Naive B cell (primary cell): Measurements from ENCODE around the gene RPL23. TPM values are rescaled to one million over a fixed set of nuclear protein-coding genes. Genes with fewer than 3 reads are reported as not detected.

Experiments used
- ATAC-seq, 2 donors: fragments of 150-1000 bp; cut with Tn5 transposase; 2 replicates each; pipeline ENCODE4 v1.10.0; 2021; ENCODE audit warnings: low read depth in 2 of 2, mild to moderate bottlenecking in 2 of 2, moderate library complexity in 2 of 2
- DNase-seq: peaks from one replicate; pipeline ENCODE4 v3.0.0; 2022
- H3K27ac Mint-ChIP-seq, 6 donors: one replicate each; pipeline ENCODE4 v1.8.0; 2020 to 2022; ENCODE audit warnings: mild to moderate bottlenecking in 6 of 6, mixed read lengths in 6 of 6, moderate library complexity in 5 of 6, inconsistent platforms in 2 of 6
- H3K27me3 Mint-ChIP-seq, 3 donors: one replicate each; pipeline ENCODE4 v1.8.0; 2021 to 2022; ENCODE audit warnings: mixed read lengths in 3 of 3, mild to moderate bottlenecking in 1 of 3
- H3K36me3 Mint-ChIP-seq, 2 donors: one replicate each; pipeline ENCODE4 v1.8.0; 2020 to 2022; ENCODE audit warnings: mixed read lengths in 2 of 2, inconsistent platforms in 1 of 2, mild to moderate bottlenecking in 1 of 2
- H3K4me1 Mint-ChIP-seq, 3 donors: one replicate each; pipeline ENCODE4 v1.8.0; 2020 to 2022; ENCODE audit warnings: mixed read lengths in 3 of 3, inconsistent platforms in 1 of 3, mild to moderate bottlenecking in 1 of 3, moderate library complexity in 1 of 3
- H3K4me3 Mint-ChIP-seq, 8 donors: one replicate each; pipeline ENCODE4 v1.8.0; 2020 to 2022; ENCODE audit warnings: mild to moderate bottlenecking in 8 of 8, mixed read lengths in 8 of 8, moderate library complexity in 8 of 8, inconsistent platforms in 2 of 8
- H3K9me3 Mint-ChIP-seq, 7 donors: one replicate each; pipeline ENCODE4 v1.8.0; 2020 to 2022; ENCODE audit warnings: mixed read lengths in 7 of 7, mild to moderate bottlenecking in 5 of 7, inconsistent platforms in 2 of 7, moderate library complexity in 1 of 7
- polyA plus RNA-seq, 6 donors: library from polyadenylated mRNA; unstranded; fragments of 300-500 nt; fragmentation: Illumina TruSeq; gene quantifications; one replicate each; pipeline ENCODE4 v1.2.3, GENCODE V29; 2021; ENCODE audit warnings: low read depth in 6 of 6

The RPL23 gene
- polyA plus RNA-seq, 6 donors from 2014 or later = 798 to 1,720 (median 1,485) TPM

DNA sequence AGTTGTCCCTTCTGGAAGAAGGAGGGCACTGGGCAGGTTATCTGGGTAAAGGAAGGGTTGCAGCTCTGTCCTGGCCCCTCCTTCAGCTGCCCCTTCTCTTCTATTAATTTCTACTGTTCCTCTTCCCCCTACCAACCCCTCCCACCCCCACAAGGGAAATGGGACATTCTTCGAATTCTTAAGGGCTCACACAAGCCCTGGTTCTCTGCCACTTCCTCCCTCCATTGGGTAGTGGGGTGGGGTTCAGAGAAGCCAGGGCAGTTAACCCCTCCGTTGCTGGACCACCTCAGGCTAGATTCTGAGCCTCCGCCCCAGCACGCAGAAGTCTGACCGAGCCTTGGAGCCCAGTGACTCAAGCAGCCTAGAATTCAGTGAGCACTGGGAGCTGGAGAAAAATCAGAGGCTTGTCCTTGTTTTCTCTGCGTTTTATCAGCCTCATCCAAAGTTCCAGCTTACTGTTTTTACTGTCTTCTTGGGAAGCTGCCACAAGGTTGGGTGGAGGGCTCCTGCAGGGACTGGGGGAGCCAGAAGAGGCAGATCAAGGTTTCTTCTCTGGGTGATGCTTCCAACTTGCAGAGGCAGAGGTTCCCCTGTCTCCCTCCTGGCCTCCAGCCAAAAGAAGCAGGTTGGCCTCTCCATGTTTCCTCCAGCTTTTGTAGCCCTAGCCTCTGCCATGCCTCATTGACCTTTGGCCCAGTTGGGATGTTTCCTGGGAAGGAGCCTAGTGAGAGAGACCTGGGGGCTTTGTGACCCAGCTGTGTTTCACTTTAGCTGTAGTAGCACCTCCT is 26.6 kb upstream of the RPL23 start:
- ATAC-seq (no peak), DNase-seq (no peak)
- peak overlapping the region in 4 of 6 donors; percentile 9 to 79 (median 24) for H3K27ac Mint-ChIP-seq
- no peaks in the 10 kb centered on the region for H3K27me3 Mint-ChIP-seq
- H3K36me3 Mint-ChIP-seq = peaks cover 0 to 8% of the 10 kb centered on the region in 2 donors
- peaks cover 64 to 93% (median 78%) of the 10 kb centered on the region in 3 donors for H3K4me1 Mint-ChIP-seq
- H3K4me3 Mint-ChIP-seq = peak overlapping the region in 1 of 8 donors; percentile 15
- H3K9me3 Mint-ChIP-seq = no peaks in the 10 kb centered on the region

- H3K9me3 Mint-ChIP-seq = no peaks in the 10 kb centered on the region
- ATAC-seq (peak; percentile 94 to 95), DNase-seq (peak; percentile 51)
- peak overlapping the region; percentile 6 to 90 (median 85) for H3K27ac Mint-ChIP-seq
- peaks cover 64 to 96% (median 87%) of the 10 kb centered on the region in 3 donors for H3K4me1 Mint-ChIP-seq
- peak overlapping the region; percentile 22 to 77 (median 62) for H3K4me3 Mint-ChIP-seq
- H3K36me3 Mint-ChIP-seq = peaks cover 0 to 8% of the 10 kb centered on the region in 2 donors
- H3K27me3 Mint-ChIP-seq = no peaks in the 10 kb centered on the region
Observed at GRCh38 chr17:38877130-38877851, 23.8 kb upstream of the RPL23 start.

- H3K36me3 Mint-ChIP-seq = peaks cover 0 to 8% of the 10 kb centered on the region in 2 donors
- DNase-seq = no peak
- no peak for ATAC-seq
- H3K27ac Mint-ChIP-seq = peak overlapping the region in 5 of 6 donors; percentile 41 to 99 (median 62)
- peaks cover 72 to 97% (median 92%) of the 10 kb centered on the region in 3 donors for H3K4me1 Mint-ChIP-seq
- H3K9me3 Mint-ChIP-seq = no peaks in the 10 kb centered on the region
- H3K4me3 Mint-ChIP-seq = peak overlapping the region in 4 of 8 donors; percentile 21 to 43 (median 33)
- no peaks in the 10 kb centered on the region for H3K27me3 Mint-ChIP-seq
Observed at GRCh38 chr17:38875477-38876075, 22.1 kb upstream of the RPL23 start.

DNA sequence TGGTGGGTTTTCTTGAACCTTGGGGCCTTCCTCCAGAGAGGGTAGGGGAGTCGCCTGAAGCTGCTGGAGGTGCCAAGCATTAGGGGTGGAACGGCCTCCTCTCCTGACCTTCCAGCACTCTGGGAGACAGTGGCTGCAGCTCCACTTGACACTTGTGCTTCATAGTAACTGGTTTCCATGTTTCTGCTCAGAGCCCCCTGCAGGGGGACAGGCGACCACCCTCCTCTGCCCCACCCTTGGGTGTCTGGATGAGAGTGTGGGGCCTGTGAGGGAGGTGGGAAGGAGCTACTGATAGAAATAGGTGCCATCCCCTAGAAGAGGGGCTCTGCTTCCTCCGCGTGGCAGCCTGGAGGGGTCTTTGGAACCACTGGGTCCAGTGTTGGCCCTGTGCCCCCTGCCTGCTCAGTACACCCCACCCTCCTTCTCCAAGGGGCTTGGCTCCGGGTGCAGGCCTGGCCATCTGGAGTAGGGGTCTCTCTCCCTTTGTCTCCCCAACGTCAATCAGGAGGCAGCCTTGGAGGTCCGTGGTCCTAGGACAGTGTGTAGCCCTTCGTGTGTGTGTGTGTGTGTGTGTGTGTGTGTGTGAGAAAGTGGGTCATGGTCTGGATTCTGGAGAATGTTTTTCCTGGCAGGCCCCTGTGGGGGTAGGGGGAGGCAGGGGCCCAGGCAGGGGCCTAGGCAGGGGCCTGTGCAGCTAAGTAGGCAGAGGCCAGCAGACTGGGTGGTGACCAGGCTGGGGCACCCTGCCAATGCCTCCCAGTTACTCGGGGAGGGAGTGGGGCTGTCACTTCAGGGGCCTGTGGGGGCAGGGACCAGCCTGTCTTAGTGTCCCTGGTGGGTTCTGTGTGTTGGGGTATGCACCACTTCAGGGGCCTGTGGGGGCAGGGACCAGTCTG is 21.2 kb upstream of the RPL23 start:
- peak overlapping the region in 3 of 8 donors; percentile 10 to 43 (median 29) for H3K4me3 Mint-ChIP-seq
- H3K27ac Mint-ChIP-seq = peak overlapping the region in 5 of 6 donors; percentile 51 to 99 (median 76)
- ATAC-seq = no peak
- peaks cover 0 to 11% of the 10 kb centered on the region in 2 donors for H3K36me3 Mint-ChIP-seq
- H3K9me3 Mint-ChIP-seq = no peaks in the 10 kb centered on the region
- H3K27me3 Mint-ChIP-seq = no peaks in the 10 kb centered on the region
- no peak for DNase-seq
- H3K4me1 Mint-ChIP-seq = peaks cover 66 to 90% (median 89%) of the 10 kb centered on the region in 3 donors

- DNase-seq (no peak), ATAC-seq (no peak)
- H3K9me3 Mint-ChIP-seq = no peaks in the 10 kb centered on the region
- peaks cover 67 to 90% (median 82%) of the 10 kb centered on the region in 3 donors for H3K4me1 Mint-ChIP-seq
- no peaks in the 10 kb centered on the region for H3K27me3 Mint-ChIP-seq
- H3K4me3 Mint-ChIP-seq = peak overlapping the region in 5 of 8 donors; percentile 16 to 99 (median 40)
- peak overlapping the region in 5 of 6 donors; percentile 42 to 99 (median 58) for H3K27ac Mint-ChIP-seq
- H3K36me3 Mint-ChIP-seq = peaks cover 0 to 5% of the 10 kb centered on the region in 2 donors
Observed at GRCh38 chr17:38873640-38874380, 20.3 kb upstream of the RPL23 start.

DNA sequence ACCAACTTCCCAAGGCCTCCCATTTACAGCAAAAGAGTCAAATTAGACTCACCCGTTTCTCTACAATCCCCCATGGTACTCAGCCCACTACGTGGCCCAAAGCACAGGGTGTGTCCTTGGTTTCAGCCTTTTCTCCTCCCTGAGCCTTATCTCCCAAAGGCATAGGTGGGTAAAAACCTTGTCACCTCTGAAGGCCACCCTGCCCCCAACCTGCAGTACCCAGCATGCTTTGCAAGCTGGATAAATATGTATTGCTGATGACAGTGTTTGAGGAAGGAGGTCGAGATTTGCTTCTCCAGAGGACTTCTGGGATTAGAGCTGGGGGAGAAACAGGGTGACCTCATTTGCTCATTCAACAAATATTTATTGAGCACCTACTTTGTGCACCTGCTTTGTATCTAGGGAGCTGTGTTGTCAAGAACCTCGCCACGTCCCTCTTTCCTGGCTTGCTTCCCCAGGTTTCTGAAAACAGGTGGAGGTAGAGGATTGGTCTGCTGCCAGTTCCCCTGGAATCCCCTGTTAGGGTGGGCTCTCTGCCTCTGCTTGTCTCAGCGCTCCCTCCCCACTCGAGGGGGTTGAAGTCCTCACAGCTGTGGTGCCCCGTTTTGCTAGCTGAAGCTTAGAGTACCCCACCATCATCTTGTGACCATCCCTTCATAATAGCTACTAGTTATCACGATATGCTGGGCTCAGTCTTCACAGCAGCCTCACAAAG is 19.3 kb upstream of the RPL23 start:
- H3K36me3 Mint-ChIP-seq = peaks cover 0 to 5% of the 10 kb centered on the region in 2 donors
- peaks cover 66 to 90% (median 82%) of the 10 kb centered on the region in 3 donors for H3K4me1 Mint-ChIP-seq
- H3K9me3 Mint-ChIP-seq = no peaks in the 10 kb centered on the region
- DNase-seq (no peak), ATAC-seq (no peak)
- H3K4me3 Mint-ChIP-seq = peak overlapping the region in 7 of 8 donors; percentile 57 to 100 (median 99)
- no peaks in the 10 kb centered on the region for H3K27me3 Mint-ChIP-seq
- peak overlapping the region; percentile 47 to 99 (median 83) for H3K27ac Mint-ChIP-seq

GRCh38 chr17:38872027-38872511 is 18.5 kb upstream of the RPL23 start:
- Mint-ChIP-seq H3K27me3 (no peaks in the 10 kb centered on the region), H3K36me3 (peaks cover 0 to 5% of the 10 kb centered on the region in 2 donors), H3K4me3 (peak overlapping the region; percentile 82 to 100 (median 95)), H3K9me3 (peaks cover 0 to 3% (median 0%) of the 10 kb centered on the region in 7 donors), H3K27ac (peak overlapping the region; percentile 56 to 99 (median 74)), H3K4me1 (peaks cover 65 to 89% (median 82%) of the 10 kb centered on the region in 3 donors)
- no peak for DNase-seq
- ATAC-seq = no peak

DNA sequence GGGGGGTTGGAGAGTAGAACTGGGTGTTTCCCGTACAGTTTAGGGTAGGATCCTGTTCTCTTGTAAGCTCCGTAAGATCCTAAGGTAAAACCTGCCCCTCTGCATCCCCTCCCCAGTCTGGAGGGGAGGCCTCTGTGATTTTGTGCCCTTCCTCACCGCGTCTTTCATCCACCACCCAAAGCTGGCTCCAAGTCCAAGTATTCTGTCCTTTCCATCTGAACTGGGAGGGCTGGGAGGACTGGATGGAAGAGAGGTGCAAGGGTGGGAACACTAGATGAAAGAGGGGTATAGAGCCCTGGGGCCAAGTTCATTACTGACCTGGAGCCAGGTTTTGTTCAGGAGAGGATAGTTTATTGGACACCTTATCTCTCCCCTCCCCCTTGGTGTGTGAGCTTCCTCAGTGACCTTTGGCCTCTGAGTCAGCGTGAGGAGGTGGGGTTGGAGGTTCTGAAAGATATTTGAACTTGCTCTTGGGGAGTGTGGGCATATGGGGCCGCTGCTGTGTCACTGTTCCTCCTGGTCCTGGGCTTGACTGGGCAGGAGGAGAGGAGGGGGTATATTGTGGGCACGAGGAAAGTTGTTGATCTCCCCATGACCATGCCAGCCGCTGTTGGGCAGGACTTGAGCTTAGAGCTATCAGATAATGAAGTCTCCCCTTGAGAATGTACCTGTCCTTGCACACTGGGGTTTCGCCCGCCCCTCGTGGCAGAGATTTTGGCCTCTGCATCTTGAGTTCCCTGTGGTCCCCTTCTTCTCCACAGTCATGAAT is 17.9 kb upstream of the RPL23 start:
- DNase-seq = no peak
- Mint-ChIP-seq H3K36me3 (peaks cover 0 to 5% of the 10 kb centered on the region in 2 donors), H3K4me1 (peaks cover 58 to 83% (median 77%) of the 10 kb centered on the region in 3 donors), H3K9me3 (peaks cover 0 to 3% (median 0%) of the 10 kb centered on the region in 7 donors), H3K27ac (peak overlapping the region; percentile 60 to 99 (median 88)), H3K4me3 (peak overlapping the region; percentile 82 to 100 (median 95)), H3K27me3 (no peaks in the 10 kb centered on the region)
- ATAC-seq = no peak

GRCh38 chr17:38870259-38871165 is 17.0 kb upstream of the RPL23 start:
- Mint-ChIP-seq H3K27ac (peak overlapping the region; percentile 84 to 99 (median 98)), H3K27me3 (no peaks in the 10 kb centered on the region), H3K36me3 (peaks cover 0 to 5% of the 10 kb centered on the region in 2 donors), H3K4me1 (peaks cover 59 to 81% (median 76%) of the 10 kb centered on the region in 3 donors), H3K9me3 (peaks cover 0 to 3% (median 0%) of the 10 kb centered on the region in 7 donors), H3K4me3 (peak overlapping the region; percentile 95 to 100 (median 99))
- ATAC-seq (peak; percentile 40), DNase-seq (peak; percentile 61)
